ENCODE results near the gene PPP1CA.

GRCh38 chr11:67413266-67413849, 11.7 kb upstream of the PPP1CA start:
- no peak for TF ChIP-seq EP300 (IDR thresholded peaks at IDR 0.05)
- TF ChIP-seq, protein P1, sequence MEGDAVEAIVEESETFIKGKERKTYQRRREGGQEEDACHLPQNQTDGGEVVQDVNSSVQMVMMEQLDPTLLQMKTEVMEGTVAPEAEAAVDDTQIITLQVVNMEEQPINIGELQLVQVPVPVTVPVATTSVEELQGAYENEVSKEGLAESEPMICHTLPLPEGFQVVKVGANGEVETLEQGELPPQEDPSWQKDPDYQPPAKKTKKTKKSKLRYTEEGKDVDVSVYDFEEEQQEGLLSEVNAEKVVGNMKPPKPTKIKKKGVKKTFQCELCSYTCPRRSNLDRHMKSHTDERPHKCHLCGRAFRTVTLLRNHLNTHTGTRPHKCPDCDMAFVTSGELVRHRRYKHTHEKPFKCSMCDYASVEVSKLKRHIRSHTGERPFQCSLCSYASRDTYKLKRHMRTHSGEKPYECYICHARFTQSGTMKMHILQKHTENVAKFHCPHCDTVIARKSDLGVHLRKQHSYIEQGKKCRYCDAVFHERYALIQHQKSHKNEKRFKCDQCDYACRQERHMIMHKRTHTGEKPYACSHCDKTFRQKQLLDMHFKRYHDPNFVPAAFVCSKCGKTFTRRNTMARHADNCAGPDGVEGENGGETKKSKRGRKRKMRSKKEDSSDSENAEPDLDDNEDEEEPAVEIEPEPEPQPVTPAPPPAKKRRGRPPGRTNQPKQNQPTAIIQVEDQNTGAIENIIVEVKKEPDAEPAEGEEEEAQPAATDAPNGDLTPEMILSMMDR (IDR thresholded peaks at IDR 0.05): no peak
- no peak for TF ChIP-seq POLR2A (IDR thresholded peaks at IDR 0.05)
